NCI-H146 treated with DMSO at 0.1 percent for 48 hours (cell line): Measurements from ENCODE around the gene GTF2I.
"Not testable (repeated sequence)": the region's sequence is repeated elsewhere in the genome, so short reads cannot be mapped to it uniquely, and the experiment has no call there.

Experiments
- DNase-seq: peaks from one replicate; lab custom pipeline; 2025; ENCODE audit not compliant: unreplicated experiment; lab: John Stamatoyannopoulos, UW

GTF2I gene

DNA sequence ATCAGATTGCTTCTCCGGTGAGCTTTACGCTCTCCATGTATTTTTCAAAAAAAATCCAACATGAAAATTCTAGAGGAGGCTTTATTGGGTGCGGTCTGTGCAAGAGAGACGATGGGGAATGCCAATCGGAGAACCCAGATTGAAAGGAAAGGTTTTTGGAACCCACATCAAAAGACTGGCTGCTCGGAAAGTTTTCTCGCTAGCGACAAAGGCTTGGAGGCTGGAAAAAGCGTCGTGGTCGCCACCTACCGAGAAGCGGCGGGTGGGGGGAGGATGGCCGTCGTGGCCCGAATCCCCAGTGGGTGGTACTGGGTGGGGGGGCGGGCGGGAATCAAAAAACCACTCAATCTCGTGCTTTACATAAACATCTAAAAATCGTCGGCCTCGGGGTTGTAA is 1.1 kb upstream of the GTF2I start:
- peak; percentile 24 for DNase-seq

DNA sequence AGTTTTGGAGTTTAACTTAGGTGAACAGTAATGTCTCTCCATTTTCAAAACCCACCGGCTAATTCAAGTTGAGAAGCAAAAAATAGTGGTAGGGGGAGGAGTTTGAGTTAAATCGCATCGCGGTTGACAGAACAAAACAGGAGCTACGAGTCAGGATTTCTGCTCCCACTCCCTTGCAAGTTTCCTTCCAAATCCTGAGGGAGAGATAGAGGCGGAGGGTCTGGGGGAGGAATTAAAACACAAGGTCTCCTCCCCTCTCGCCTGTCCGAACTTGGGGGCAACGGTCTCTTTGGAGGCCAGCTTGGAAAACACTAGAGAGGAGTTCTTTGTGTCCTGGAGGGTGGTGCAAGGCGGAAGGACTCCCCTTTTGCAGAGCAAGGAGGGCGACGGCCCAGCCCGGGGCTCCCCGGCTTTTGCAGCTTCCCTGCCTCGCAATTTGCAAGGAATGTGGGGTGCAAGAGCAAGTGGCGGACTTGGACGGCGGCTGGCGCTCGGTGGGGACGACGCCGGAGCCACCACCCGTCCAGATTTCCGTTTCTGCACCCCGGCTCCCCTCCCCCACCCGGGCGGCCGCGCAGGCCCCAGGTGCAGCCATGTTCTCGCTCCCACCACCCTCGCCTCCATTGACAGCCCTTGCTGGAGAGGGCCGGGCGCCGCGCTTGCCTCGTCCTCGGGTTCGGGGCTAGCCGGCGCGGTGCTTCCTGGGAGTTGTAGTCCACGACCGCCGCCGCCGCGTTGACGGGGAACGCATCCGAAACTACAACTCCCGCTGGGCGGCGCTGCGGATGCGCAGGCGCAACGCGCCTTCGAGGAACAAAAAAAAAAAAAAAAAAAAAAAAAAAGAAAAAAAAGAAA is 454 bp upstream of the GTF2I start:
- DNase-seq, result peak; percentile 94

GRCh38 chr7:74658178-74659004 is 873 bp downstream of the GTF2I start:
- peak; percentile 84 for DNase-seq

DNA sequence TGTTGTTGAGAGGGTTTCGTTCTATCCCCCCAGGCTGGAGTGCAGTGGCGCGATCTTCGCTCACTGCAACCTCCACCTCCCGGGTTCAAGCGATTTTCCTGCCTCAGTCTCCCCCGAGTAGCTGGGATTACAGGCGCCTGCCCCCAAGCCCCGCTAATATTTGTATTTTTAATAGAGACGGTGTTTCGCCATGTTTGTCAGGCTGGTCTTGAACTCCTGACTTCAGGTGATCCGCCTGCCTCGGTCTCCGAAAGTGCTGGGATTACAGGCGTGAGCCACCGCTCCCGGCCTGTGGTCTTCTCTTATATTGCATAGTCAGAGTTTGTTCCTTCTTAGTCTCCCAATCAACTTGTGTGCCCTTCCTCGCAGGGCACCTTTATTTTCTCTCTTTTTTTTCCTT is 2.7 kb downstream of the GTF2I start:
- not testable (repeated sequence) for DNase-seq

- DNase-seq, result not testable (repeated sequence)
These were observed 4.6 kb downstream of the GTF2I start for GRCh38 chr7:74661836-74662794.

- DNase-seq, result no peak
These were observed 7.9 kb downstream of the GTF2I start for GRCh38 chr7:74665296-74665938.

DNA sequence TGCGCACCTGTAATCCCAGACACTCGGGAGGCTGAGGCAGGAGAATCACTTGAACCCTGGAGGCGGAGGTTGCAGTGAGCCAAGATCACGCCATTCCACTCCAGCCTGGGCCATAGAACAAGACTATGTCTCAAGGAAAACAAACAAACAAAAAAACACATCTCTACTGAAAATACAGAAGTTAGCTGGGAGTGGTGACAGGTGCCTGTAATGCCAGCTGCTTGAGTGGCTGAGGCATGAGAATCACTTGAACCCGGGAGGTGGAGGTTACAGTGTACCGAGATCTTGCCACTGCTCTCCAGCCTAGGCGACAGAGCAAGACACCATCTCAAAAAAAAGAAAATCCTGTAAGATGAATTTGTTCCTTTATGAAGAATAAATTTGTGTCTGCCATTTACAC is 9.5 kb downstream of the GTF2I start:
- DNase-seq, result not testable (repeated sequence)

DNA sequence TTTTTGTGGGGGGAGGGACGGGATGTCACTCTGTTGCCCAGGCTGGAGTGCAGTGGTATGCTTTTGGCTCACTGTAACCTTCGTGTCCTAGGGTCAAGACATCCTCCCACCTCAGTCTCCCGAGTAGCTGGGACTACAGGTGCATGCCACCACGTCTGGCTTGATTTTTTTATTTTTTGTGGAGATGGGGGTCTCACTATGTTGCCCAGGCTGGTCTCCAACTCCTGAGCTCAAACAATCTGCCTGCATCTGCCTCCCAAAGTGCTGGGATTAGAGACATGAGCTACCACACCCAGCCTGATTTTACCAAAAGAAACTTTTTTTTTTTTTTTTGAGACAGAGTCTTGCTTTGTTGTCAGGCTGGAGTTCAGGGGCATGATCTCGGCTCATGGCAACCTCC is 10.0 kb downstream of the GTF2I start:
- DNase-seq, result not testable (repeated sequence)

- no peak for DNase-seq
These were observed 14.1 kb downstream of the GTF2I start for GRCh38 chr7:74671602-74672001.

- no peak for DNase-seq
These were observed 14.9 kb downstream of the GTF2I start for GRCh38 chr7:74672343-74672915.

- no peak for DNase-seq
These were observed 16.6 kb downstream of the GTF2I start for GRCh38 chr7:74674166-74674565.

DNA sequence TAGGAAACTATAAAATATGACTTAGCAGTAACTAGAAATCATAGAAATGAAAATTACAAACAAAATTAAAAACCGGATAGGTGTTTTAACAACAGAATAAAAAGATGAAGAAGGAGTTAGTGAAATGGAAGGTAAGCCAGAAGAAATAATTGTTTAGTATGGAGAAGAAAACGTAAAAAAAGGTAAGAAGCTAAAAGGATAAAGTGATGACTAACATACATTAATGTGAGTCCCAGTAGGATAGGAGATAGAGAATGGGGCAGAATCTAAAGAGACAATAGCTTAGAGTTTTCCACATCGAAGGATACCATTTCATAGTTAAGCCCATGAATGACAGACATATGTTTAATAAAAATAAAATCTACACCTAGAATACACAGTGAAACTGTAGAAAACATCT is 25.3 kb downstream of the GTF2I start:
- DNase-seq, result no peak

GRCh38 chr7:74683799-74684198 is 26.3 kb downstream of the GTF2I start:
- DNase-seq, result no peak

DNA sequence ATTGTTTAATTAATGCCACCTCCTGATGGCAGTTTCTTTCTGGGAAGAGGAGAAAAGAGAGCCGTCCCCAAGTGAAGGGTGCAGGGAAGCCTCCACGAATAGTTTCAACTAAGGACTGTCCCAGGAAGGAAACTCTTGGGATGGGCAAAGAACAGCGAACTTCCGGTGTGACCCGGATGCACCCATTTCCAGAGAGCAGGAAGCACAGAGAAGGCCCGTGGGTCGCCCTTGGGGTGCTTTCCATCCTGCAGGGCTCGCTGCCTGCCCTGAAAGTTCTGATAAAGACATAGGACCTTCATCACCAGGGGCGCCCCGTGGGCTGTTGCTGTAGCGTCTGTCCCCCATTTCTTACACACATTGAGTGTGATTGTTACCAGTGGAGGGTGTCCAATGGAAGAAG is 27.0 kb downstream of the GTF2I start:
- no peak for DNase-seq

- no peak for DNase-seq
These were observed 27.4 kb downstream of the GTF2I start for GRCh38 chr7:74684921-74685320.

- DNase-seq, result no peak
These were observed 33.0 kb downstream of the GTF2I start for GRCh38 chr7:74690474-74690873.

DNA sequence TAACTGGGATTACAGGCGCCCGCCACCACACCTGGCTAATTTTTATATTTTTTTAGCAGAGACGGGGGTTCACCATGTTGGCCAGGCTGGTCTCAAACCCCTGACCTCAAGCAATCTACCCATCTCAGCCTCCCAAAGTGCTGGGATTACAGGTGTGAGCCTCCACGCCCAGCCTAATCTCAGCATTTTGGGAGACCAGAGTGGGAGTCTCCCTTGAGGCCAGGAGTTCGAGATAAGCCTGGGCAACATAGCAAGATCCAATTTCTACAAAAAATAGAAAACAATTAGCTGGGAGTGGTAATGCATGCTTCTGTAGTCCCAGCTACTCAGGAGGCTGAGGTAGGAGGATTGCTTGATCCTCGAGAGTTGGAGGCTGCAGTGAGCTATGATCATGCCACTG is 46.9 kb downstream of the GTF2I start:
- DNase-seq, result not testable (repeated sequence)

- DNase-seq, result no peak
These were observed 49.7 kb downstream of the GTF2I start for GRCh38 chr7:74707238-74707637.

GRCh38 chr7:74708569-74709275 is 51.2 kb downstream of the GTF2I start:
- no peak for DNase-seq
